ES-I3 (cell line): ENCODE results near the gene GPR68.
A peak's percentile ranks its signal among the peaks of the same experiment; 100 is the strongest.
"Not testable (repeated sequence)": the region's sequence is repeated elsewhere in the genome, so short reads cannot be mapped to it uniquely, and the experiment has no call there.

Experiments
- H3K36me3 ChIP-seq: 2 replicates; pipeline ENCODE4 v1.6.1; 2013; ENCODE audit warnings: mild to moderate bottlenecking, low read length, control low read depth, moderate library complexity; ENCODE audit not compliant: insufficient read depth
- H3K4me1 ChIP-seq: 2 replicates; pipeline ENCODE4 v1.6.1; 2013; ENCODE audit warnings: mild to moderate bottlenecking, control low read depth, low read length; ENCODE audit not compliant: insufficient read depth
- H3K9ac ChIP-seq: 2 replicates; pipeline ENCODE4 v1.6.1; 2013; ENCODE audit warnings: low read depth, mild to moderate bottlenecking, low read length, moderate library complexity
- H3K9me3 ChIP-seq: 2 replicates; pipeline ENCODE4 v1.6.1; 2013; ENCODE audit warnings: mild to moderate bottlenecking, low read length, moderate library complexity; ENCODE audit not compliant: control insufficient read depth, insufficient read depth

The GPR68 gene

GRCh38 chr14:91252871-91253794 is 8.6 kb upstream of the GPR68 start:
- Histone ChIP-seq H3K9me3 (no peaks in the 10 kb centered on the region), H3K4me1 (peaks cover 13% of the 10 kb centered on the region), H3K36me3 (no peaks in the 10 kb centered on the region), H3K9ac (peak overlapping the region; percentile 58)

- 0 out of 2 replicates have a peak, but pooled peaks cover 6% of the 10 kb centered on the region for H3K4me1 ChIP-seq
- no peaks in the 10 kb centered on the region for H3K9me3 ChIP-seq
- no peak overlapping the region for H3K9ac ChIP-seq
- H3K36me3 ChIP-seq, result no peaks in the 10 kb centered on the region
Measured at GRCh38 chr14:91250912-91251311, 6.4 kb upstream of the GPR68 start.

DNA sequence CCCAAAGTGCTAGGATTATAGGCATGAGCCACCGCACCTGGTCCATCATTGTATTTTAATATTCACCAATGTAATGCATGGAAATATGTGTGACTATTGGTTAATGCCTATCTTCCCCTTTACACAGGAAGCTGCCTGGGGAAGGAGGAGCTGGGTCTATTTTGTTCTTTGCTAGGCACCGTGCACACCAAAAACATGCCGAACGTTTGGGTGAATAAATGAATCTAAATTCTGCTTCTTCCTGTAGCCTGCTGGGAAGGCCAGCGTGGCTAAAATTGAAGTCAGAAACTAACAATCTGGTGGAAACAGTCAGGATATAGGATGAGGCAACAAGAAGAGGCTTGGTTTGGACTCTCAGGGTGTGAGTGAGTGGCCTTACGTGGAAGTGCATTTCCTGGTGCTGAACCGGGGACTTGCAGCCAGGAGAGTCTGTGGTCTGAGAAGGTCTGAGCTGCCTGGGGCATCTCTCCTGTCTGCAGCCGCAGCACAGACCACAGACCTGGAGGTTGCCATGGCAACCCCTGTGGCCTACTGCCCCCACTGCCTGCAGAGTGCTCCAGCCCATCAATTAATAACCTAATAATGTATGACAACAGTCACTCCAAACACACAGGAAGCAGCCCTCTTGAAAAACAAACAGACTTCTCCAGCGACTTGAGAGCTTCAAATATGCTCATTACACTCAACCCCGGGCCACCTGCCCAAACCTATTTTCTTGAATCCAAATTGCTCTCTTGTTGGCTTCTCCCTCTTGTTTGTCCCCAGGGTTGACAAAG is 5.5 kb upstream of the GPR68 start:
- Histone ChIP-seq H3K9ac (no peak overlapping the region), H3K36me3 (no peaks in the 10 kb centered on the region), H3K4me1 (0 out of 2 replicates have a peak, but pooled peaks cover 6% of the 10 kb centered on the region), H3K9me3 (no peaks in the 10 kb centered on the region)

DNA sequence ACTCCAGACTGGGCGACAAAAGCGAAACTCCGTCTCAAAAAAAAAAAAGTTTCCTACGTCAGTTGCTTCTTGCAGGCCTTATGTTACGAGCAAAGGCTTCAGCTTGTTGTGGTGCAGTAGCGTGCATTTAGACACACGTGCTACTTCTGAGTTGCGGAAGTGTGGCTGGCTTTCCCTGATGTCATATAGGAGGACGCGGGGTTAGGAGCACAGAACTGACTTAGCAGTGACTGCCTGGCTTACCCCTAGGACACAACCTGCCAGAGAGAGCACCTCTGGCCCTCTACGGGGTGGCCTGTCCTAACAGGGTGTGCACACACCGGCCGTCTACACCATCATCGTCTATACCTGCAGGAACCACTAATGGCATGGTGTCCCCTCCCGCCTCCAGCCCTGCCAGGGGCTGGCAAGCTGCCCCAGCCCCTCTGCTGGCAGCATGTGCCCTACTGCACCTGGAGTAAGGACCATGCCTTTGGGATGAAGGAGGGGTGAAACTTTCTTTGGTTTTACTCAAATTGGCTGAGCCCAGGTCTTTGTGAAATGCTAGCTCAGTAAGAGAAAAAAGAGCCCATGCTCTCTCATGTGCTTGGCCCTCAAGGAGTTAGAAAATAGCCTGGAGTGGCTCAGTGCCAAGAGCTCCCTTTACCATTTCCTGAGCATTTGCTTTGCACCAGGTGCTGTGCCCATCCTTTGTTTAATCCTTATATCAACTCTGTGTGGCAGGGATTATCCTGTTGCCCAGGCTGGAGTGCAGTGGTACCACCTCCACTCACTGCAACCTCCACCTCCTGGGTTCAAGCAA is 1.7 kb upstream of the GPR68 start:
- peaks cover 9% of the 10 kb centered on the region; the same call in 1 of the 2 replicates for H3K4me1 ChIP-seq
- H3K9ac ChIP-seq, result no peak overlapping the region
- no peaks in the 10 kb centered on the region for H3K36me3 ChIP-seq
- no peaks in the 10 kb centered on the region for H3K9me3 ChIP-seq

GRCh38 chr14:91245616-91246015 is 1.1 kb upstream of the GPR68 start:
- not testable (repeated sequence) for H3K9me3 ChIP-seq, H3K4me1 ChIP-seq, H3K36me3 ChIP-seq, H3K9ac ChIP-seq

DNA sequence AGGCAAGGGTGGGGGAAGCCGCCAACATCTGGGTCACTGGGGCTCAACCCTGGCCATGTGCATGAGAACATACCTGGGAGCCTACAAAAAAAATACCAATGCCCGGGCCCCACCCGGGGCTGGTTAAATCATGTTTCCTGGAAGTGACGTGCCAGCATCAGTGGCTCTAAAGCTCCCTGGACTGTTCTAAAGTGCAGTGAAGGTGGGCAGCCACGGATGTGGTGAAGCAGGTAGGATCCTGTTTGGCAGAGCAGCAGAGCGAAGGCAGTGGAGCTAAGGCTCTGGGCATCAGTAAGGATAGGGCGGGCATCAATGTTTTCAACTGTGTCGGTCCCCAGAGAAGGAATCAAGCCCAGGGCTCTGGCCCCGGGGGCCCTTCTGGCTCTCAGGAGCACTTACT is 525 bp upstream of the GPR68 start:
- H3K9me3 ChIP-seq, result no peaks in the 10 kb centered on the region
- no peak overlapping the region for H3K9ac ChIP-seq
- no peaks in the 10 kb centered on the region for H3K36me3 ChIP-seq
- peaks cover 5% of the 10 kb centered on the region; the same call in 1 of the 2 replicates for H3K4me1 ChIP-seq

DNA sequence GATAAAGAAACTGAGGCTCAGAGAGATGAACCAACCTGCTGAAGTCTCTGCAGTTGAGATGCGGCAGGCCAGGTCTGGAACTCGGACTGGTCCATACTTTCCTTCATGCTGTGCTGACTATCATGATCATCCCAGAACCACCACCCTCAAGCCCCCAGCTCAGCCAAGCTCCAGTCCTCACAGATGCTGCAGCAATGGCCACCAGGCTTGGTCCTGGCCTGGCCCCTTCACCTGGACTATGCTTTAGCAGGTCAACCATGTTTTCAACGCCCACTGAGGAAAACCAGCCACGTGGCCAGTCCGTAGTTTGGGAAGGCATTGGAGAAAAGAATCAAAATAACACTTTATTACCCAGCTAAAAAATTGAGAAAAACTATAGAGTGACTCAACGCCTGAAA is 1.4 kb downstream of the GPR68 start:
- Histone ChIP-seq H3K9me3 (no peaks in the 10 kb centered on the region), H3K4me1 (peaks cover 5% of the 10 kb centered on the region; the same call in 1 of the 2 replicates), H3K9ac (no peak overlapping the region), H3K36me3 (no peaks in the 10 kb centered on the region)

DNA sequence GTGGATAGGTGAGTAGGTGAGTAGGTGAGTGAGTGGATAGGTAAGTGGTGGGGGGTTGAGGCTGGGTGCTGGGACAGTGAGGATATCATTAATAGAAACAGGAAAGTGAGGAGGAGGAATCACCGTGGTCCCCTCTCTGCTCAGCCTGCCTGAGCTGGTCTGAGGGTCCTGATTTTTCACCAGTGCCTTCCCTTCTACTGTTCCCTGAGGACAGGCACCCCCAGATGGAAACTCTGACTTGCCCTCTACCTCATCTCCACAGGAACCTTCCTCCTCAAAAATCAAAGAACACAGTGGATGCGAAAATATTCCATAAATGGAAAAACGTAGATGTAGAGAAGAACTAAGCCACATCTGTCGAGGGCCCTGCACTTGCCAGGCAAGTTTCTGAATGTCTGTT is 1.9 kb downstream of the GPR68 start:
- H3K9ac ChIP-seq, result no peak overlapping the region
- H3K4me1 ChIP-seq, result peaks cover 5% of the 10 kb centered on the region; the same call in 1 of the 2 replicates
- H3K36me3 ChIP-seq, result no peaks in the 10 kb centered on the region
- no peaks in the 10 kb centered on the region for H3K9me3 ChIP-seq

- Histone ChIP-seq H3K4me1 (peaks cover 5% of the 10 kb centered on the region; the same call in 1 of the 2 replicates), H3K9me3 (no peaks in the 10 kb centered on the region)
Measured at GRCh38 chr14:91241863-91242262, 2.6 kb downstream of the GPR68 start.

GRCh38 chr14:91238661-91239060 is 5.8 kb downstream of the GPR68 start:
- no peak overlapping the region for H3K9ac ChIP-seq
- no peaks in the 10 kb centered on the region for H3K36me3 ChIP-seq
- H3K9me3 ChIP-seq, result no peaks in the 10 kb centered on the region
- H3K4me1 ChIP-seq, result no peaks in the 10 kb centered on the region

More at GRCh38 chr14:91241863-91242262, 2.6 kb downstream of the GPR68 start:
- Histone ChIP-seq H3K9ac (no peak overlapping the region), H3K36me3 (no peaks in the 10 kb centered on the region)

DNA sequence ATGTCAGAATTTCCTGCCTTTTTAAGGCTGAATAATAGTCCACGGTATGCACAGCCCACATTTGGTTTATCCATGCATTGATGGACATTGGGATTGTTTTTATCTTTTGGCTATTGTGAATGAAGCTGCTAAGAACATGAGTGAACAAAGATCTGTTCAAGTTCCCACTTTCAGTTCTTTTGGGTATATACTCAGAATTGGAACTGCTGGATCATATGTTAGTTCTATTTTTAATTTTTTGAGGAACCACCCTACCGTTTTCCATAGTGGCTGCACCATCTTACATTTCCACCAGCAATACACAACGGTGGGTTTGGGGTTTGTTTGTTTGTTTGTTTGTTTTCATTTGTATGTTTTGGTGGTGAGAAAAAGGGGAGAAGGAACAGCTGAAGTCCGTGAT is 6.4 kb downstream of the GPR68 start:
- Histone ChIP-seq H3K9me3 (no peaks in the 10 kb centered on the region), H3K36me3 (no peaks in the 10 kb centered on the region), H3K4me1 (no peaks in the 10 kb centered on the region), H3K9ac (no peak overlapping the region)

GRCh38 chr14:91237219-91237618 is 7.3 kb downstream of the GPR68 start:
- no peaks in the 10 kb centered on the region for H3K9me3 ChIP-seq

GRCh38 chr14:91235841-91236240 is 8.7 kb downstream of the GPR68 start:
- H3K36me3 ChIP-seq, result no peaks in the 10 kb centered on the region; the same call in 1 of the 2 replicates
- H3K9ac ChIP-seq, result no peak overlapping the region
- H3K9me3 ChIP-seq, result peaks cover 3% of the 10 kb centered on the region
- no peaks in the 10 kb centered on the region for H3K4me1 ChIP-seq

More at GRCh38 chr14:91237219-91237618, 7.3 kb downstream of the GPR68 start:
- Histone ChIP-seq H3K9ac (no peak overlapping the region), H3K4me1 (no peaks in the 10 kb centered on the region), H3K36me3 (no peaks in the 10 kb centered on the region)

GRCh38 chr14:91234791-91235114 is 9.8 kb downstream of the GPR68 start:
- Histone ChIP-seq H3K9me3 (peaks cover 5% of the 10 kb centered on the region), H3K4me1 (no peaks in the 10 kb centered on the region), H3K36me3 (no peaks in the 10 kb centered on the region; the same call in 1 of the 2 replicates), H3K9ac (no peak overlapping the region)
